HG02970 (cell line): Measurements from ENCODE around the gene OR7G1.
"Not testable (repeated sequence)": the region's sequence is repeated elsewhere in the genome, so short reads cannot be mapped to it uniquely, and the experiment has no call there.

Source experiments
- ATAC-seq: cut with Tn5 transposase; IDR thresholded peaks from one replicate; pipeline ENCODE4 v1.9.1; 2021; ENCODE audit warnings: mild to moderate bottlenecking, moderate library complexity, moderate number of reproducible peaks; ENCODE audit not compliant: unreplicated experiment, low FRiP score

Gene OR7G1

GRCh38 chr19:9086761-9087160 lies 28.8 kb downstream of the OR7G1 start, which contains the start of gene OR1M1:
TSS of gene OR1M1 (plus strand) at chr19:9087061. CDS start at chr19:9093245, 6,184 bp downstream.
- ATAC-seq: no peak

GRCh38 chr19:9078651-9079050 lies 36.9 kb downstream of the OR7G1 start:
- ATAC-seq: no peak

GRCh38 chr19:9076901-9077300 lies 38.7 kb downstream of the OR7G1 start:
- no peak for ATAC-seq

GRCh38 chr19:9075064-9075949 lies 40.3 kb downstream of the OR7G1 start:
- no peak for ATAC-seq

GRCh38 chr19:9073806-9074205 lies 41.8 kb downstream of the OR7G1 start:
- ATAC-seq: no peak

- not testable (repeated sequence) for ATAC-seq
These were observed 43.8 kb downstream of the OR7G1 start for GRCh38 chr19:9071720-9072119.

GRCh38 chr19:9070066-9070465 lies 45.5 kb downstream of the OR7G1 start:
- ATAC-seq: no peak

- ATAC-seq: no peak
These were observed 50.0 kb downstream of the OR7G1 start for GRCh38 chr19:9065457-9066014.
